GM12878 (cell line): ENCODE data around the gene GRK5. TPM values are rescaled to one million over a fixed set of nuclear protein-coding genes. Genes with fewer than 3 reads are reported as not detected.

Source experiments
- ATAC-seq: fragments of 200-7000 bp; cut with Tn5 transposase; 3 replicates; pipeline ENCODE4 v1.9.1; 2020; ENCODE audit warnings: mild to moderate bottlenecking, moderate library complexity
- BruUV-seq: library from RNA; stranded (reverse); fragments of 400-500 nt; replicated peaks from 2 replicates; lab custom pipeline; 2021; lab: Mats Ljungman, UMichigan
- CTCF ChIA-PET: fragments of 300-600 bp; sonication (Branson Sonifier 250); formaldehyde crosslinking; extraction: SDS; loops from one replicate; lab custom pipeline; 2021; ENCODE audit warnings: inconsistent platforms; lab: Yijun Ruan, JAX
- POLR2A ChIA-PET: fragments of 350-600 bp; formaldehyde crosslinking; extraction: SDS; loops from one replicate; lab custom pipeline; 2021; ENCODE audit warnings: inconsistent platforms; lab: Charles Lee
- RAD21 ChIA-PET: fragments of 300-600 bp; sonication (Branson Sonifier 250); formaldehyde crosslinking; loops from one replicate; lab custom pipeline; 2023; ENCODE audit warnings: antibody characterized with exemption; ENCODE audit not compliant: unreplicated experiment; lab: Charles Lee
- SMC1A ChIA-PET: fragments of 300-600 bp; sonication (Branson Sonifier 250); formaldehyde crosslinking; loops from one replicate; lab custom pipeline; 2023; ENCODE audit not compliant: unreplicated experiment, uncharacterized antibody; lab: Charles Lee
- DNase-seq: peaks from one replicate; pipeline ENCODE4 v3.0.0-alpha.2; 2011; ENCODE audit warnings: low read depth, low spot score
- FAIRE-seq: peaks from 3 replicates; lab custom pipeline; 2011; peaks lifted over from hg19 to GRCh38; lab: Jason Lieb, UNC
- H2AFZ ChIP-seq: 2 replicates; pipeline ENCODE4 v1.6.0; 2011; ENCODE audit warnings: low read depth, low read length, control low read depth; ENCODE audit not compliant: control insufficient read depth
- H3K27ac ChIP-seq: 2 replicates; pipeline ENCODE4 v1.5.1; 2011; ENCODE audit warnings: control low read depth; ENCODE audit not compliant: control insufficient read depth, insufficient read depth
- H3K27me3 ChIP-seq, 2 experiments: replicated peaks in 1 of 2; 2 replicates each; pipeline versions ENCODE4 v1.6.0 to v1.6.1; 2011; ENCODE audit warnings: low read length in 1 of 2; ENCODE audit not compliant: control insufficient read depth in 2 of 2, insufficient read depth in 2 of 2
- H3K36me3 ChIP-seq, 2 experiments: 2 replicates each; pipeline ENCODE4 v1.5.1; 2011; ENCODE audit warnings: low read length in 1 of 2; ENCODE audit not compliant: control insufficient read depth in 2 of 2, insufficient read depth in 2 of 2
- H3K4me1 ChIP-seq: 2 replicates; pipeline ENCODE4 v1.6.1; 2011; ENCODE audit warnings: mild to moderate bottlenecking, low read length, moderate library complexity, mixed read lengths; ENCODE audit not compliant: control insufficient read depth, insufficient read depth
- H3K4me2 ChIP-seq: 2 replicates; pipeline ENCODE4 v1.6.0; 2011; ENCODE audit warnings: control low read depth; ENCODE audit not compliant: control insufficient read depth, insufficient read depth
- H3K4me3 ChIP-seq: fragments of 200-600 bp; sonication (generic); 2 replicates; pipeline ENCODE4 v1.5.1; 2016
- H3K79me2 ChIP-seq: 2 replicates; pipeline ENCODE4 v1.6.0; 2011; ENCODE audit warnings: low read length; ENCODE audit not compliant: control insufficient read depth, insufficient read depth
- H3K9ac ChIP-seq: 2 replicates; pipeline ENCODE4 v1.8.0; 2011; ENCODE audit warnings: low read length, control low read depth, mixed read lengths; ENCODE audit not compliant: control insufficient read depth, insufficient read depth
- H3K9me3 ChIP-seq: replicated peaks from 3 replicates; pipeline ENCODE4 v1.5.1; 2011; ENCODE audit warnings: mild to moderate bottlenecking, low read length; ENCODE audit not compliant: control insufficient read depth, insufficient read depth
- H4K20me1 ChIP-seq: 2 replicates; pipeline ENCODE4 v1.6.0; 2011; ENCODE audit not compliant: control insufficient read depth, insufficient read depth
- CEBPB ChIP-seq, 2 experiments: fragments of 150-350 bp in 1 of 2; IDR thresholded peaks; 2 replicates each; pipeline ENCODE4 v1.6.1; 2012 to 2014; ENCODE audit warnings: low read depth in 2 of 2, low read length in 2 of 2, borderline replicate concordance in 1 of 2, inconsistent platforms in 1 of 2
- DPF2 ChIP-seq: fragments of 450-650 bp; IDR thresholded peaks from 2 replicates; pipeline ENCODE4 v1.6.1; 2017; ENCODE audit warnings: mild to moderate bottlenecking
- JUNB ChIP-seq: IDR thresholded peaks from 2 replicates; pipeline ENCODE4 v1.6.1; 2016; ENCODE audit warnings: antibody characterized with exemption, mild to moderate bottlenecking
- MEF2A ChIP-seq: IDR thresholded peaks from 2 replicates; pipeline ENCODE4 v1.6.1; 2011; ENCODE audit warnings: low read depth, mild to moderate bottlenecking, low read length, moderate library complexity; ENCODE audit not compliant: insufficient read depth
- RFX5 ChIP-seq: IDR thresholded peaks from 2 replicates; pipeline ENCODE4 v1.6.1; 2011; ENCODE audit warnings: low read depth, low read length, improper control_type of control experiment
- USF2 ChIP-seq: IDR thresholded peaks from 2 replicates; pipeline ENCODE4 v1.6.1; 2011; ENCODE audit warnings: low read depth, low read length, improper control_type of control experiment, borderline replicate concordance
- WGBS: methylation state at CpG from one replicate; pipeline ENCODE4 v1.1.6; 2016; ENCODE audit warnings: low lambda C conversion rate; ENCODE audit not compliant: insufficient replicate concordance, insufficient coverage; ENCODE audit errors: missing lambda C conversion rate; 5-methylcytosine and 5-hydroxymethylcytosine counted together
- in situ Hi-C: fragments of 300-500 bp; cut with MboI; formaldehyde crosslinking; loops from 9 replicates; pipeline ENCODE4 v1.14.3; 2018; ENCODE audit warnings: mixed read lengths
- intact Hi-C: fragments of 100-400 bp; cut with micrococcal nuclease; formaldehyde crosslinking; loops from one replicate; pipeline ENCODE4 v1.14.2; 2022; ENCODE audit not compliant: unreplicated experiment
- polyA plus RNA-seq, 11 experiments: library from polyadenylated mRNA; depleted of rRNA in 4 of 11; unstranded in 6 of 11; stranded (reverse) in 5 of 11; fragments of >200 nt; fragmentation: Nextera tagmentation in 4 of 11; fragmentation: Illumina TruSeq in 1 of 11; extraction: Ambion mirVana in 4 of 11; extraction: Trizol in 1 of 11; gene quantifications; 1 replicate in 1 of 11; 2 replicates in 10 of 11; pipeline versions ENCODE4 v1.2.1 to v1.2.3, GENCODE V29; 2011 to 2016; ENCODE audit warnings: inconsistent platforms in 2 of 11, missing spikeins in 2 of 11, low read depth in 1 of 11
- total RNA-seq, 4 experiments: library from RNA; depleted of rRNA in 3 of 4; stranded (reverse); fragments of >200 nt in 3 of 4; fragmentation: Illumina TruSeq in 1 of 4; extraction: Trizol in 1 of 4; gene quantifications; 2 replicates each; pipeline versions ENCODE4 v1.2.1 to v1.2.3, GENCODE V29; 2013 to 2021
- TF ChIP-seq, protein P1 (sequence below): fragments of 450-650 bp; IDR thresholded peaks from 2 replicates; pipeline ENCODE4 v1.6.1; 2018; ENCODE audit warnings: borderline replicate concordance, mild to moderate bottlenecking; ENCODE audit not compliant: partially characterized antibody

Gene GRK5
- total and polyA plus RNA-seq, 10 of the 15 experiments (the other 5 are each of a cell fraction or from before 2014, with no cell fraction given) = 0.11 to 22.1 (median 10.0) TPM

DNA sequence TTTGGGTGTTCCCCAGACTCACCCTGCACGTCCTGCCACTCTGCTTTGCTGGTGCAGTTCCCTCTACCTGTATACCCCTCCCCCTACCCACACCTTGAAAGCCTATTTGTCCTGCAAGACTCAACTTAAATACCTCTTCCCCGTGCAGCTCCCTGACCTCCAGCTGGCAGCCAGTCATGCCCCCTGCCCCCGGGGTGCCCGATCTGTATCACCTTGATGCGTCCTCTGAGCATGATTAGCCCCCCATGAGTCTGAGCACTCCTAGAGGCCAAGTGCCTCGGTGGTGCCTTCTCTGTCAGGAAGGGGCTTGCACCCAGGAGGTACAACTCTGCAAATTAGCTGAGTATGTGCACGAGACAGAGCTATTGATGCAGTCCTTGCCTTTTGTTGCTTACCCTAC is 240.1 kb downstream of the GRK5 start:
- in situ Hi-C loops (no loop called here), intact Hi-C loops (loop anchor here (5.0 kb wide), 1 partner anchor 95 kb away; the partner anchor contains the start of gene RGS10)
- ChIA-PET CTCF (interaction anchor here (0.7 to 6.5 kb wide), 3 partner anchors 42 to 247 kb away, joined by 3 to 89 read pairs (median 19); no protein-coding TSS in a partner anchor), RAD21 (interaction anchor here (1.6 kb wide), 1 partner anchor 42 kb away, joined by 7 read pairs; no protein-coding TSS in a partner anchor), SMC1A (interaction anchor here (0.9 to 1.0 kb wide), 2 partner anchors 238 to 248 kb away, joined by 3 read pairs; no protein-coding TSS in a partner anchor), POLR2A (no interaction called here)
- H3K4me1 ChIP-seq = peaks cover 7% of the 10 kb centered on the region
- ATAC-seq = no peak
- H2AFZ ChIP-seq = no peak overlapping the region
- H3K4me2 ChIP-seq = no peak overlapping the region
- no peaks in the 10 kb centered on the region for H4K20me1 ChIP-seq
- H3K9ac ChIP-seq = no peak overlapping the region
- FAIRE-seq = no peak
- no peak for TF ChIP-seq CEBPB (IDR thresholded peaks at IDR 0.05; ENCODE audit: borderline replicate concordance in 1 of 2, low read depth in 2 of 2, low read length in 2 of 2)
- no peak for TF ChIP-seq JUNB
- TF ChIP-seq USF2 = no peak
- no peak for TF ChIP-seq RFX5
- no peak for TF ChIP-seq DPF2
- TF ChIP-seq MEF2A = no peak
- TF ChIP-seq, protein P1, sequence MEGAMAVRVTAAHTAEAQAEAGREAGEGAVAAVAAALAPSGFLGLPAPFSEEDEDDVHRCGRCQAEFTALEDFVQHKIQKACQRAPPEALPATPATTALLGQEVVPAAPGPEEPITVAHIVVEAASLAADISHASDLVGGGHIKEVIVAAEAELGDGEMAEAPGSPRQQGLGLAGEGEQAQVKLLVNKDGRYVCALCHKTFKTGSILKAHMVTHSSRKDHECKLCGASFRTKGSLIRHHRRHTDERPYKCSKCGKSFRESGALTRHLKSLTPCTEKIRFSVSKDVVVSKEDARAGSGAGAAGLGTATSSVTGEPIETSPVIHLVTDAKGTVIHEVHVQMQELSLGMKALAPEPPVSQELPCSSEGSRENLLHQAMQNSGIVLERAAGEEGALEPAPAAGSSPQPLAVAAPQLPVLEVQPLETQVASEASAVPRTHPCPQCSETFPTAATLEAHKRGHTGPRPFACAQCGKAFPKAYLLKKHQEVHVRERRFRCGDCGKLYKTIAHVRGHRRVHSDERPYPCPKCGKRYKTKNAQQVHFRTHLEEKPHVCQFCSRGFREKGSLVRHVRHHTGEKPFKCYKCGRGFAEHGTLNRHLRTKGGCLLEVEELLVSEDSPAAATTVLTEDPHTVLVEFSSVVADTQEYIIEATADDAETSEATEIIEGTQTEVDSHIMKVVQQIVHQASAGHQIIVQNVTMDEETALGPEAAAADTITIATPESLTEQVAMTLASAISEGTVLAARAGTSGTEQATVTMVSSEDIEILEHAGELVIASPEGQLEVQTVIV = no peak
- TF ChIP-seq, all 136 proteins: peak for 0
- H3K27ac ChIP-seq = no peak overlapping the region
- no peak overlapping the region for H3K4me3 ChIP-seq
- peaks cover 0 to 6% of the 10 kb centered on the region in 2 experiments; a peak in 1 of 4 replicates for H3K36me3 ChIP-seq
- no TSS peak for BruUV-seq
- no peak for DNase-seq
- H3K9me3 ChIP-seq = no peaks in the 10 kb centered on the region
- H3K79me2 ChIP-seq = no peaks in the 10 kb centered on the region
- no peaks in the 10 kb centered on the region for H3K27me3 ChIP-seq
- 96% methylated on average over 7 of the region's 7 CpGs for WGBS
